Measurements from ENCODE around the gene CCPG1. TPM values are rescaled to one million over a fixed set of nuclear protein-coding genes. Genes with fewer than 3 reads are reported as not detected.

The CCPG1 gene
- total RNA-seq, 1 donor from 2014 or later, result 90.6 TPM

- ATAC-seq (no peak), DNase-seq (ENCODE audit: low spot score) (no peak)
- intact Hi-C loops (cut with DNase I), result no loop called here
Measured at GRCh38 chr15:55394694-55395093, 13.5 kb downstream of the CCPG1 start.

DNA sequence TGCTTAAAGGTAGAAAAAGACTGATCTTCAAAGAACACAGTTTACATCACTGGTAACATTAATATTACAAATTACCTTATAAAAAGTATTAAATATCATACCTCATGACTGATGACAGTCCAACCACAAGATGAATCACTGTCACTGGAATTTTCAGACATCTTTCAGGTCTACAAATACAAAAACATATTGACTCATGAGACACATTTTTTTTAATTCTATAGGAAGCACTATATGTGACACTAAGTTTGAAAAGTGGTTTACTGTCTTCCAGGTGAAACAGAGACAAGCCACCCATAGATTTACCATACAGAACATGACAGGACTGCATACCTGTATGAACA lies 18.9 kb downstream of the CCPG1 start:
- no peak for DNase-seq (ENCODE audit: low spot score)
- ATAC-seq, result no peak
- intact Hi-C loops (cut with DNase I), result no loop called here

- intact Hi-C loops (cut with DNase I), result no loop called here
- ATAC-seq (no peak), DNase-seq (ENCODE audit: low spot score) (no peak)
Measured at GRCh38 chr15:55387027-55387426, 21.1 kb downstream of the CCPG1 start.

GRCh38 chr15:55383687-55384086 lies 24.5 kb downstream of the CCPG1 start:
- intact Hi-C loops (cut with DNase I), result no loop called here

GRCh38 chr15:55381595-55381994 lies 26.6 kb downstream of the CCPG1 start:
- intact Hi-C loops (cut with DNase I), result no loop called here
- DNase-seq (ENCODE audit: low spot score) (no peak), ATAC-seq (no peak)

More at GRCh38 chr15:55383687-55384086, 24.5 kb downstream of the CCPG1 start:
- no peak for ATAC-seq
- no peak for DNase-seq (ENCODE audit: low spot score)

- ATAC-seq, result no peak
- intact Hi-C loops (cut with DNase I), result no loop called here
- no peak for DNase-seq (ENCODE audit: low spot score)
Measured at GRCh38 chr15:55379095-55379494, 29.1 kb downstream of the CCPG1 start.

DNA sequence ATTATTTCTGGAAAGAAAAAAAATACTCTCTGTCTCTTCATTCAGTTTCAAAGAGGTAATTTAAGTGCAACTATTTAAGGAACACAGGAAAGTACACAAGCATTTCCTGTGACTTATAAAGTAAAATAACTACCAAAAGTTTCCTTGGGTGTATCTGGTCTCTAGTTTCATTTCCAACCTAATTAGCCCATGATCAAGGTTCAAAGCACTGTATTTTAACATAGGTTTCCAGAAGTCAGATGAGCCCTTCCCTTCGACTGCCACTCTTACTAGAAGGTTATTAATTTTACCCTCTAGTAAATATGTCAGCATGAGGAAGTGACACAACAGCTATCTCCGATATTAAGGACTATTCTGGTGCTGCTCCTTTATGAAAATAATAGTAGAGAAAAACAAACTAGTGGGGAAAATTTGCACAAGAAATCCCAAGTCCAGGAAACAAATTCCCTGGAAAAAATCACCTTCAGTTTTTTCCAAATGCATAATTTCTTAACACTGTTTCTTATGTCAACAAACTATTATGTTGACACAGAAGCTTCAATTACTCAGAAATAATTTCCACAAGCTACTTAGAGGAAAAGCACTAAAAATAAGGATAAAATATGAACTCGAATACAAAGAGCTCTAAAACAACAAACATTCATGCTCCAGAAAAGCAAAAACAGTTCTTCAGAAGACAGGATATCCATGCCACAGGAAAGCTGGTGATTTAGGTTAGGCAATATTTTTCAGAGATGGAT lies 35.3 kb downstream of the CCPG1 start:
- intact Hi-C loops (cut with DNase I), result no loop called here
- ATAC-seq (no peak), DNase-seq (ENCODE audit: low spot score) (no peak)

DNA sequence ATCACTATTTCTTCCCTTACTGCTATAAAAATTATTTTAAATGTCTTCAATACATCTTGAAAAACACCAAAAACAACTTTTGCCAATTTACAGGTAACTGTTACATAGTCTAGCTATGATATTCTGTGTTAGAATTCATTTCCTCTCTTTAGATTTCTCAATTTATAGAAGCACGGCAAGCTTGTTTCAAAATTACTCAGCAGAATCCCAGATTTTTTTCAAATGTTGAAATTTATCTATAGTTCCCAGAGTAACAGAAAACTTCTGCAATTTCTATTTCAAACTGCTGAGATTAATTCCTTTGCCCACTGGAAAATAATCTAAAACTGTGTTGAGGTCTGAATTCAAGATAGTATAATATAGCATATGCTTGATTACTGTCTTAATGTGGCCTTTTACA lies 41.2 kb downstream of the CCPG1 start:
- ATAC-seq (no peak), DNase-seq (ENCODE audit: low spot score) (no peak)
- intact Hi-C loops (cut with DNase I), result no loop called here

- ATAC-seq (no peak), DNase-seq (ENCODE audit: low spot score) (no peak)
- intact Hi-C loops (cut with DNase I), result no loop called here
Measured at GRCh38 chr15:55362641-55363040, 45.5 kb downstream of the CCPG1 start.

GRCh38 chr15:55361048-55361447 lies 47.1 kb downstream of the CCPG1 start:
- intact Hi-C loops (cut with DNase I), result no loop called here
- DNase-seq (ENCODE audit: low spot score) (no peak), ATAC-seq (no peak)

GRCh38 chr15:55360256-55360655 lies 47.9 kb downstream of the CCPG1 start:
- no peak for DNase-seq (ENCODE audit: low spot score)
- intact Hi-C loops (cut with DNase I), result no loop called here

DNA sequence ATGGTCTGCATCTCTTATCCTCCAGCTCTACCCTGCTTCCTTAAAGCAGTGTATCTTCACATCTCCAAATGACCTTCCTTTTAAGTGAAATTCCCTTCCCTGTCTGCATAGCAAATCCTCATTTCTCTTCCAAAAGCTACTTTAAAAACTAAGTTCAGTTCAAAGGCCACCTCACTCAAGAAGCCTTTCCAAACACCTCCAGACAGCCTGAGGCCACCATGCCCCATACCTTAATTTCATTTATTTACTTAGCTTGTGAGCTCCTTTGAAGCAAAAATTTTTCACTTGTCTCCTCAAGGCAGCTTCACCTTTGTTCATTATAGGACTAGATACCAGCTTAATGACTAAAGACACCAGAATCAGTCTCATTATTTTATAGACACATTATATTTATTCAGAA lies 49.7 kb downstream of the CCPG1 start:
- no peak for ATAC-seq
- no peak for DNase-seq (ENCODE audit: low spot score)
- intact Hi-C loops (cut with DNase I), result no loop called here

More at GRCh38 chr15:55360256-55360655, 47.9 kb downstream of the CCPG1 start:
- ATAC-seq, result no peak

DNA sequence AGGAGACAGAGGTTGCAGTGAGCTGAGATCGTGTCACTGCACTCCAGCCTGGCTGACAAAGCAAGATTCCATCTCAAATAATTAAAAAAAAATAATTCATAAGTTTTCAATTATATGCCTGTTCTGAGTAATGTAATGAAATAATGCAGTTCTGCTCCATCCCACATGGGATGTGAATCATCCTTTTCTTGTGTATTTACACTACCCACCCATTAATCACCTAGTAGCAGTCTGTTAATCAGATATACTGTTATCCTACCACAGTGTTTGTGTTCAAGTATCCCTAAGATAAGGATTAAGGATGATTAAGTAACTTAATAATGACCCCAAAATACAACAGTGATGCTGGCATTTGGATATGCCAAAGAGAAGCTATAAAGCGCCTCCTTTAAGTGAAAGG lies 50.4 kb downstream of the CCPG1 start:
- intact Hi-C loops (cut with DNase I), result no loop called here
- ATAC-seq, result no peak

DNA sequence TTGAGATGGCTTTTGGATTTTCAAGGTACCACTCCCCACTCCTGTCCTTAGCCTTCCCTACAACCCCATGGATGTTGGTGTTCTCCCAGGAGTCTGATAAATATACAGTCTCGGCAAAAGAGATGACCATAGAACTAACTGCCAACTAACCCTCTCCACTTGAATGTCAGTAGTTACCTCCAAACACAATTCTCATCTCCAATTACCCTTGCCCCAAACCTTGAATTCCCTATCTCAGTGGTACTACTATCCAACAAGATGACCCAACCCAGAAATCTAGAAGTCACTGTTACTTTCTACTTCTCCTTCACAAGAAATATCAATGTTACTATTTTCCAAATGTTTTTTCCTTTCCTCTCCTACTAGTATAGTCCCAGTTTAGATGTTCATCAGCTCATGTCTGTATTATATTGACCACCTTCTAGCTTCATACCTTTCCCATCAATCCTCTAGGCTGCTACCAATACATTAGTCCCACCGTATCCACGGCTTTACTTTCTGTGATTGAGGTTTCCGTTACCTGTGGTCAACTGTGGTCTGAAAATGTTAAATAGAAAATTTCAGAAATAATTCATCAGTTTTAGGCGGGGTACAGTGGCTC lies 51.1 kb downstream of the CCPG1 start:
- DNase-seq (ENCODE audit: low spot score), result no peak
- no peak for ATAC-seq

More for the DNA sequence above, 50.4 kb downstream of the CCPG1 start:
- no peak for DNase-seq (ENCODE audit: low spot score)

DNA sequence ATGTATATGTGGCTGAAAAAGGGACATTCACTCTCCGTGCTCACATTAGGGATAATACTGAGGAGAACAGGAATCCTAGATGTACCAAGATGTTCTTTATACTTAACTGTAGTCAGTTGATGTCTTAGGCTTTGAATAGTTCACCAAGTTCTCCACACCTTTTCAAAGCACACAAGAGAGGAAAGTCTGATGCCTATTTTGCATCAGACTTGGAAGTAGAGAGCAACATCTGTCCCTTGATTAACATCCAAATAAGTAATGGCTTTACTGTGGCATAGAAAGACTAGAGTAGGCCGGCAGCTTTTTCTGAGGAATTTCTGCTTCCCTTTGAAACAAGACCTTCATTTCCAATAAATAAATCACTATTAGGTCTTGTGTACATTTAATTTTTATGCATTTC lies 55.1 kb downstream of the CCPG1 start:
- DNase-seq (ENCODE audit: low spot score) (no peak), ATAC-seq (no peak)
- intact Hi-C loops (cut with DNase I), result no loop called here

More for the DNA sequence above, 51.1 kb downstream of the CCPG1 start:
- intact Hi-C loops (cut with DNase I), result no loop called here

DNA sequence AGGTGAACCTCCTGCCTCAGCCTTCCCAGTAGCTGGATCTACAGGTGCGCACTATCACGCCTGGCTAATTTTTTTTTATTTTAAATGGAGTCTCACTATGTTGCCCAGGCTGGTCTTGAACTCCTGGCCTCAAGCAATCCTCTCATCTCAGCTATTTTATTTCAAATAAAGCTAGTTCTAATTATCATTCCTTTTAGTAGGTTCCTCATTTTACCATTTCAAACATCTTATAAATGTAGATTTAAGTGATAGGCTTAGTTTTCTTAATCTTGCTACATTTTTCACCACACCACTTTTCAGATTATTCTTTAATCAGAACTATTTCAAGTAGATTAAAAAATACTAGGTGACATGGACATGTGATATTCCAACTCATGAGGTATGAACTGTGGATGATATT lies 58.9 kb downstream of the CCPG1 start:
- intact Hi-C loops (cut with DNase I), result no loop called here
- no peak for ATAC-seq

DNA sequence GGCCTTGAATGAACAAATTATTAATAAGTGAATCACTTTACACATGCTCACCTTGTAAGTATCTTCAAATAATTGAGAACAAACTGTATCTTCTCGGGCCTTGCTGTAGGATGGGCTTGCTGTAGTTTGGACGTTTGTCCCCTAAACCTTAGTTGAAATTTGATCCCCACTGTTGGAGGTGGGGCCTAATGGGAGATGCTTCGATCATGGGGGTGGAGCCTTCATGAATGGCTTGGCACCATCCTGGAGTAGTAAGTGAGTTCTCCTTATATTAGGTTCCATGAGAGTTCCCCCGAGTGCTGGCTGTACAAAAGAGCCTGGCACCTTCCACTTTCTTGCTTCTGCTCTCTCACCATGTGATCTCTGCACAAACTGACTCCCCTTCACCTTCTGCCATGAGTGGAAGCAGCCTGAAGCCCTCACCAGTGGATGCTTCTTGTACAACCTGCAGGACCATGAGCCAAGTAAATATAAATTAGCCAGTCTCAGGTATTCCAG lies 59.8 kb downstream of the CCPG1 start:
- ATAC-seq (no peak), DNase-seq (ENCODE audit: low spot score) (no peak)
- intact Hi-C loops (cut with DNase I), result no loop called here

More for the DNA sequence above, 58.9 kb downstream of the CCPG1 start:
- DNase-seq (ENCODE audit: low spot score), result no peak

- intact Hi-C loops (cut with DNase I), result no loop called here
- ATAC-seq (no peak), DNase-seq (ENCODE audit: low spot score) (no peak)
Measured at GRCh38 chr15:55344206-55344605, 64.0 kb downstream of the CCPG1 start.

DNA sequence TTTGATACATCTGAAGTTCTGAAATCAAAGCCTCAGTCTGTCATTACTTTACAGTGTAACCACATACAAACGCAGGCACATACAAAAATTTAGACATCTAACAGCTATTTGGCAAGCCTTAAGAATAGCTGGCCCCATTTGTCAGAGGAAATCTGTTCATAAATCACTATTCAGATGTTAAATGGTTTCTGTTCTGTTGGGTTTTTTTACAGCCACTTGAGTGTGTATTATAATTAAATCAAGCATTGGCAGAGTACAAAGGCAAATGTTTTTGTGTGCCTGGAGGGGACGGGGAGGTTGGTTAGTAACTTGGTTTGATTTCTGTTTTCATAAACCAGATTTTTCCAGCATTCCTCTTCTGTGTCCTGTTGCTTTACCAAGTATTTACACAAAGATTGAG lies 65.0 kb downstream of the CCPG1 start:
- DNase-seq (ENCODE audit: low spot score), result no peak
- ATAC-seq, result no peak
- intact Hi-C loops (cut with DNase I), result no loop called here

- no peak for DNase-seq (ENCODE audit: low spot score)
- intact Hi-C loops (cut with DNase I), result no loop called here
- no peak for ATAC-seq
Measured at GRCh38 chr15:55337160-55337559, 71.0 kb downstream of the CCPG1 start.

GRCh38 chr15:55334997-55335396 lies 73.2 kb downstream of the CCPG1 start:
- ATAC-seq (no peak), DNase-seq (ENCODE audit: low spot score) (no peak)
- intact Hi-C loops (cut with DNase I), result no loop called here
